ENCODE measurements around the gene NRN1.
A peak's percentile ranks its signal among the peaks of the same experiment; 100 is the strongest.

Gene NRN1

GRCh38 chr6:5998711-5999687, 7.7 kb downstream of the NRN1 start:
- Mint-ChIP-seq H3K27me3 (peaks cover 92 to 99% of the 10 kb centered on the region in 2 donors), H3K27ac (no peak overlapping the region), H3K36me3 (ENCODE audit: insufficient read depth) (peaks cover 68% of the 10 kb centered on the region), H3K9me3 (peaks cover 7 to 12% of the 10 kb centered on the region in 2 donors), H3K4me1 (ENCODE audit: low read depth in 2 of 2) (peaks cover 54 to 57% of the 10 kb centered on the region in 2 donors), H3K4me3 (peak overlapping the region; percentile 90 to 91)
- no peak for DNase-seq
- peak; percentile 10 for ATAC-seq (replicated peaks)

- peaks cover 95 to 99% of the 10 kb centered on the region in 2 donors for H3K27me3 Mint-ChIP-seq
- H3K36me3 Mint-ChIP-seq (ENCODE audit: insufficient read depth): peaks cover 67% of the 10 kb centered on the region
- ATAC-seq (replicated peaks) (no peak), DNase-seq (no peak)
- H3K27ac Mint-ChIP-seq: no peak overlapping the region
- H3K9me3 Mint-ChIP-seq: peaks cover 7 to 12% of the 10 kb centered on the region in 2 donors
- H3K4me1 Mint-ChIP-seq (ENCODE audit: low read depth in 2 of 2): peaks cover 51 to 54% of the 10 kb centered on the region in 2 donors
- peak overlapping the region; percentile 90 to 91 for H3K4me3 Mint-ChIP-seq
Observed at GRCh38 chr6:5998236-5998635, 8.5 kb downstream of the NRN1 start.

GRCh38 chr6:5997420-5997987, 9.2 kb downstream of the NRN1 start:
- Mint-ChIP-seq H3K9me3 (peaks cover 7 to 9% of the 10 kb centered on the region in 2 donors), H3K4me1 (ENCODE audit: low read depth in 2 of 2) (peaks cover 44 to 51% of the 10 kb centered on the region in 2 donors), H3K27ac (peak overlapping the region in 1 of 2 donors; percentile 84), H3K36me3 (ENCODE audit: insufficient read depth) (peaks cover 60% of the 10 kb centered on the region), H3K27me3 (peaks cover 95 to 99% of the 10 kb centered on the region in 2 donors), H3K4me3 (peak overlapping the region; percentile 90 to 91)
- peak in 1 of 3 experiments; percentile 7 for DNase-seq
- peak; percentile 20 for ATAC-seq (replicated peaks)

GRCh38 chr6:5996714-5997419, 9.9 kb downstream of the NRN1 start:
- peak overlapping the region in 1 of 2 donors; percentile 84 for H3K27ac Mint-ChIP-seq
- H3K36me3 Mint-ChIP-seq (ENCODE audit: insufficient read depth): peaks cover 54% of the 10 kb centered on the region
- H3K4me3 Mint-ChIP-seq: peak overlapping the region; percentile 90 to 91

GRCh38 chr6:5995949-5996713, 10.6 kb downstream of the NRN1 start:
- H3K27ac Mint-ChIP-seq: peak overlapping the region in 1 of 2 donors; percentile 59
- H3K4me1 Mint-ChIP-seq (ENCODE audit: low read depth in 2 of 2): peaks cover 42 to 51% of the 10 kb centered on the region in 2 donors
- DNase-seq (no peak), ATAC-seq (replicated peaks) (peak; percentile 25)
- peak overlapping the region; percentile 90 to 91 for H3K4me3 Mint-ChIP-seq
- peaks cover 97 to 99% of the 10 kb centered on the region in 2 donors for H3K27me3 Mint-ChIP-seq
- H3K36me3 Mint-ChIP-seq (ENCODE audit: insufficient read depth): peaks cover 50% of the 10 kb centered on the region
- peaks cover 7 to 9% of the 10 kb centered on the region in 2 donors for H3K9me3 Mint-ChIP-seq

More at GRCh38 chr6:5996714-5997419, 9.9 kb downstream of the NRN1 start:
- H3K9me3 Mint-ChIP-seq: peaks cover 7 to 9% of the 10 kb centered on the region in 2 donors
- H3K27me3 Mint-ChIP-seq: peaks cover 97 to 99% of the 10 kb centered on the region in 2 donors
- DNase-seq: peak in 1 of 3 experiments; percentile 10
- ATAC-seq (replicated peaks): peak; percentile 36
- peaks cover 44 to 51% of the 10 kb centered on the region in 2 donors for H3K4me1 Mint-ChIP-seq (ENCODE audit: low read depth in 2 of 2)

- Mint-ChIP-seq H3K9me3 (peaks cover 7 to 9% of the 10 kb centered on the region in 2 donors), H3K36me3 (ENCODE audit: insufficient read depth) (peaks cover 50% of the 10 kb centered on the region), H3K4me1 (ENCODE audit: low read depth in 2 of 2) (peaks cover 42 to 51% of the 10 kb centered on the region in 2 donors), H3K27me3 (peaks cover 96 to 100% of the 10 kb centered on the region in 2 donors), H3K27ac (peak overlapping the region in 1 of 2 donors; percentile 59), H3K4me3 (peak overlapping the region; percentile 90 to 91)
- ATAC-seq (replicated peaks) (no peak), DNase-seq (peak in 1 of 3 experiments; percentile 10)
Observed at GRCh38 chr6:5995658-5995948, 11.1 kb downstream of the NRN1 start.

- H3K27me3 Mint-ChIP-seq: peaks cover 93 to 100% of the 10 kb centered on the region in 2 donors
- ATAC-seq (replicated peaks): no peak
- no peak for DNase-seq
- peaks cover 3 to 6% of the 10 kb centered on the region in 2 donors for H3K9me3 Mint-ChIP-seq
- H3K27ac Mint-ChIP-seq: no peak overlapping the region
- H3K4me3 Mint-ChIP-seq: peak overlapping the region; percentile 16 to 91
- peaks cover 48% of the 10 kb centered on the region for H3K36me3 Mint-ChIP-seq (ENCODE audit: insufficient read depth)
- H3K4me1 Mint-ChIP-seq (ENCODE audit: low read depth in 2 of 2): peaks cover 39 to 48% of the 10 kb centered on the region in 2 donors
Observed at GRCh38 chr6:5994999-5995657, 11.6 kb downstream of the NRN1 start.

- Mint-ChIP-seq H3K9me3 (no peaks in the 10 kb centered on the region), H3K27me3 (peaks cover 93 to 100% of the 10 kb centered on the region in 2 donors), H3K36me3 (ENCODE audit: insufficient read depth) (peaks cover 41% of the 10 kb centered on the region), H3K4me1 (ENCODE audit: low read depth in 2 of 2) (peaks cover 32 to 41% of the 10 kb centered on the region in 2 donors), H3K27ac (no peak overlapping the region), H3K4me3 (peak overlapping the region; percentile 16 to 91)
- DNase-seq: no peak
- ATAC-seq (replicated peaks): peak; percentile 27
Observed at GRCh38 chr6:5994234-5994998, 12.3 kb downstream of the NRN1 start.

GRCh38 chr6:5992551-5993225, 14.0 kb downstream of the NRN1 start:
- Mint-ChIP-seq H3K4me1 (ENCODE audit: low read depth in 2 of 2) (peaks cover 23 to 28% of the 10 kb centered on the region in 2 donors), H3K36me3 (ENCODE audit: insufficient read depth) (peaks cover 28% of the 10 kb centered on the region), H3K27me3 (peaks cover 92 to 100% of the 10 kb centered on the region in 2 donors), H3K4me3 (no peak overlapping the region), H3K27ac (no peak overlapping the region), H3K9me3 (no peaks in the 10 kb centered on the region)
- DNase-seq: no peak
- ATAC-seq (replicated peaks): no peak

- Mint-ChIP-seq H3K27ac (no peak overlapping the region), H3K27me3 (peaks cover 81 to 100% of the 10 kb centered on the region in 2 donors), H3K4me1 (ENCODE audit: low read depth in 2 of 2) (peaks cover 8 to 12% of the 10 kb centered on the region in 2 donors), H3K36me3 (ENCODE audit: insufficient read depth) (peaks cover 16% of the 10 kb centered on the region), H3K9me3 (no peaks in the 10 kb centered on the region), H3K4me3 (no peak overlapping the region)
- no peak for ATAC-seq (replicated peaks)
- no peak for DNase-seq
Observed at GRCh38 chr6:5990786-5991185, 15.9 kb downstream of the NRN1 start.

- peaks cover 0 to under 1% of the 10 kb centered on the region in 2 donors for H3K4me1 Mint-ChIP-seq (ENCODE audit: low read depth in 2 of 2)
- H3K9me3 Mint-ChIP-seq: no peaks in the 10 kb centered on the region
- DNase-seq (no peak), ATAC-seq (replicated peaks) (no peak)
- H3K27me3 Mint-ChIP-seq: peaks cover 71 to 93% of the 10 kb centered on the region in 2 donors
- no peak overlapping the region for H3K4me3 Mint-ChIP-seq
- peaks cover 7% of the 10 kb centered on the region for H3K36me3 Mint-ChIP-seq (ENCODE audit: insufficient read depth)
- no peak overlapping the region for H3K27ac Mint-ChIP-seq
Observed at GRCh38 chr6:5989141-5989723, 17.5 kb downstream of the NRN1 start.
